ENCODE measurements around the gene TNFRSF11A.

GRCh38 chr18:62425465-62426190 is 100.5 kb downstream of the TNFRSF11A start:
- TF ChIP-seq, protein P1, sequence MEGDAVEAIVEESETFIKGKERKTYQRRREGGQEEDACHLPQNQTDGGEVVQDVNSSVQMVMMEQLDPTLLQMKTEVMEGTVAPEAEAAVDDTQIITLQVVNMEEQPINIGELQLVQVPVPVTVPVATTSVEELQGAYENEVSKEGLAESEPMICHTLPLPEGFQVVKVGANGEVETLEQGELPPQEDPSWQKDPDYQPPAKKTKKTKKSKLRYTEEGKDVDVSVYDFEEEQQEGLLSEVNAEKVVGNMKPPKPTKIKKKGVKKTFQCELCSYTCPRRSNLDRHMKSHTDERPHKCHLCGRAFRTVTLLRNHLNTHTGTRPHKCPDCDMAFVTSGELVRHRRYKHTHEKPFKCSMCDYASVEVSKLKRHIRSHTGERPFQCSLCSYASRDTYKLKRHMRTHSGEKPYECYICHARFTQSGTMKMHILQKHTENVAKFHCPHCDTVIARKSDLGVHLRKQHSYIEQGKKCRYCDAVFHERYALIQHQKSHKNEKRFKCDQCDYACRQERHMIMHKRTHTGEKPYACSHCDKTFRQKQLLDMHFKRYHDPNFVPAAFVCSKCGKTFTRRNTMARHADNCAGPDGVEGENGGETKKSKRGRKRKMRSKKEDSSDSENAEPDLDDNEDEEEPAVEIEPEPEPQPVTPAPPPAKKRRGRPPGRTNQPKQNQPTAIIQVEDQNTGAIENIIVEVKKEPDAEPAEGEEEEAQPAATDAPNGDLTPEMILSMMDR (IDR thresholded peaks at IDR 0.05), result peak; percentile 72 to 91 (median 83)
- no peak for TF ChIP-seq POLR2A (IDR thresholded peaks at IDR 0.05)

Measured in tibial nerve (tissue), 3 donors.